ENCODE data around the gene FCER1G. TPM values are rescaled to one million over a fixed set of nuclear protein-coding genes. Genes with fewer than 3 reads are reported as not detected.

Gene FCER1G
- total RNA-seq, 4 donors from 2014 or later = 1.6 to 50.4 (median 25.4) TPM

GRCh38 chr1:161196111-161196510 is 19.0 kb upstream of the FCER1G start:
- H3K36me3 ChIP-seq = peaks cover 0 to 22% (median 0%) of the 10 kb centered on the region in 3 donors
- H3K27ac ChIP-seq = peak overlapping the region in 3 of 4 donors; percentile 90 to 99 (median 99)
- no peaks in the 10 kb centered on the region for H3K9me3 ChIP-seq
- TF ChIP-seq POLR2A (IDR thresholded peaks at IDR 0.05) = no peak
- no peak for TF ChIP-seq CTCF (IDR thresholded peaks at IDR 0.05)
- peak overlapping the region in 1 of 4 donors; percentile 65 for H3K4me3 ChIP-seq
- 75 to 96% methylated on average over 2 to 4 of the region's 7 CpGs for WGBS, 2 donors
- no peak for DNase-seq
- no peaks in the 10 kb centered on the region for H3K27me3 ChIP-seq
- H3K4me1 ChIP-seq = peaks cover 35 to 95% (median 78%) of the 10 kb centered on the region in 3 donors
- intact Hi-C loops (cut with DNase I) = no loop called here

GRCh38 chr1:161196521-161197451 is 18.3 kb upstream of the FCER1G start:
- no peaks in the 10 kb centered on the region for H3K9me3 ChIP-seq
- H3K36me3 ChIP-seq = peaks cover 0 to 15% (median 0%) of the 10 kb centered on the region in 3 donors
- intact Hi-C loops (cut with DNase I) = no loop called here
- 42 to 53% methylated on average over 9 to 15 of the region's 27 CpGs for WGBS, 2 donors
- no peaks in the 10 kb centered on the region for H3K27me3 ChIP-seq
- H3K27ac ChIP-seq = peak overlapping the region; percentile 90 to 99 (median 97)
- H3K4me3 ChIP-seq = peak overlapping the region in 3 of 4 donors; percentile 38 to 65 (median 39)
- peak in 1 of 4 donors; percentile 17 for TF ChIP-seq POLR2A (IDR thresholded peaks at IDR 0.05)
- no peak for TF ChIP-seq CTCF (IDR thresholded peaks at IDR 0.05)
- H3K4me1 ChIP-seq = peaks cover 41 to 99% (median 84%) of the 10 kb centered on the region in 3 donors
- no peak for DNase-seq

DNA sequence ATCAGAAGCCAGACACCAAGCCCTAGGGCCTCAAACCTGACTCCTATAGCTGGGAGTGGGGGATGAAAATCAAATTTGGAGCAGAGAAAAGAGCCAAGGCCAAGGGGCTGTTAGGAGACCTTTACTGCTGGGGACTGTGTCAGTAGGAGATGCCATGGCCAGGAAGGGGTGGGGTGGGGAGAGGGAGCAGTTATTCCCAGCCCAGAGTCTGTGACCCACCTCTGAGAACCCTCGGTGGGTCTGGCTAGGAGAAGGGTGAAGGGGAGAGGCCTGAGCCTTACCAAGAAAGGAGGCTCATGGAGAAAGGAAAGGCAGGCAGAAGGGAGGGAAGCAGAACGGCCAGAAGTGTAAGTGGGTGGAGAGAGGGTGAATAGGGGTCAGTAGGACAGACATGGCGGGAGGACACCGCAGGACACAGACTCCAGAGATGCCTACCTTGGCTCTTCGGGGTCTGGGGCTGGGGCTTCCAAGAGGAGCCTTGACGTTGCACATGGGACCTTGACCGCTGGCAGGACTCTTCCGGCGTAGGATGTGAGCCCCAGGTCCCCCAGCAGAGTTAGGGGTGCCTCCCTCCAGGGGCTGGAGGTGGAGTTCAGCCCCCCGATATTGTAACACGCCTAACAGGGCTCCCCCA is 17.4 kb upstream of the FCER1G start:
- 52 to 59% methylated on average over 8 to 11 of the region's 11 CpGs for WGBS, 2 donors
- peak overlapping the region; percentile 14 to 65 (median 38) for H3K4me3 ChIP-seq
- H3K27ac ChIP-seq = peak overlapping the region; percentile 90 to 99 (median 97)
- peaks cover 41 to 93% (median 82%) of the 10 kb centered on the region in 3 donors for H3K4me1 ChIP-seq
- no peaks in the 10 kb centered on the region for H3K9me3 ChIP-seq
- intact Hi-C loops (cut with DNase I) = no loop called here
- DNase-seq = no peak
- no peaks in the 10 kb centered on the region for H3K27me3 ChIP-seq
- TF ChIP-seq CTCF (IDR thresholded peaks at IDR 0.05) = no peak
- no peak for TF ChIP-seq POLR2A (IDR thresholded peaks at IDR 0.05)
- H3K36me3 ChIP-seq = peaks cover 0 to 11% (median 0%) of the 10 kb centered on the region in 3 donors

DNA sequence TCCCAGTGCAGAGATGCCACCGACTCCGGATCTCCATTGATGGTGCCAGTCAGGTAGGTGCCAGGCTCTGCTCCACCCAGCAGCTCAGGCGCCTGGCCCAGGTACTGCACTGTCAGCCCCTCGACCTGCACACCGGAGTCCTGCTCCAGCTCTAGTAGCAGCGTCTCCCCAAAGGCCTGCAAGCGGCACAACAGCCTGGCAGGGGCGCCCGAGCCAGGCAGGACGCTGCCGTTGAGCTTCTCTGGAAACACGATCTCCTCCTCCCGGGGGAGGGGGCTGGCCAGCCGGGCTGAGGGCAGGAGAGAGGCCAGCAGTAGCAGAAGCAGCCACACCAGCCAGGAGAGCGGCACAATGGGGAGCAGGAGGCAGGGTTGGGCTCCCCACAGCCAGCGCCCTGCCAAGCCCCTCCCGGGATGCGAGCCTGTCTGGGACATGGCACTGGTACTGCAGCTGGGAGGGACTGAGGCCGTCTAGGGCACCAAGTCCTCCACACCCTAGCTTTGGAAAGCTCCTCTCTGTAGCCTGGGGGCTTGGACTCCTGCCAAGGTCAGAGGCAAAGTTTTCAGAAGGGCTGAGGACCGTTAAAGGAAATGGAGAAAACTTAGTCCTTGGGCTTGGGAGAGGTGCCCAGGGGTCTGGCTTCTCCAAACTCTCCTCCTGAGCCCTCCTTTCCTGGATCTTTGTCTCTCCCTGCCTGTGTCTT is 16.8 kb upstream of the FCER1G start:
- no peak for DNase-seq
- Histone ChIP-seq H3K27me3 (no peaks in the 10 kb centered on the region), H3K4me1 (peaks cover 46 to 93% (median 84%) of the 10 kb centered on the region in 3 donors), H3K36me3 (peaks cover 0 to 7% (median 0%) of the 10 kb centered on the region in 3 donors), H3K27ac (peak overlapping the region; percentile 90 to 99 (median 97)), H3K4me3 (peak overlapping the region; percentile 14 to 65 (median 38)), H3K9me3 (no peaks in the 10 kb centered on the region)
- 11 to 20% methylated on average over 1 to 6 of the region's 20 CpGs for WGBS, 2 donors
- intact Hi-C loops (cut with DNase I) = no loop called here
- TF ChIP-seq CTCF (IDR thresholded peaks at IDR 0.05) (no peak), POLR2A (IDR thresholded peaks at IDR 0.05) (no peak)

Data from esophagus squamous epithelium (tissue), 5 donors.